Parathyroid adenoma (tissue), 2 donors: ENCODE results near the gene SCN4A.
A peak's percentile ranks its signal among the peaks of the same experiment; 100 is the strongest.
"Not testable (repeated sequence)": the region's sequence is repeated elsewhere in the genome, so short reads cannot be mapped to it uniquely, and the experiment has no call there.

ENCODE experiments used
- H2AFZ ChIP-seq: fragments of 300-600 bp; sonication (generic); one replicate; pipeline ENCODE4 v1.7.0; 2017; ENCODE audit warnings: antibody characterized with exemption, mild to moderate bottlenecking
- H3K27ac ChIP-seq: fragments of 300-600 bp; sonication (generic); one replicate; pipeline ENCODE4 v1.7.0; 2017
- H3K27me3 ChIP-seq: fragments of 300-600 bp; sonication (generic); one replicate; pipeline ENCODE4 v1.7.0; 2017; ENCODE audit warnings: low read length; ENCODE audit not compliant: control insufficient read depth, insufficient read depth
- H3K36me3 ChIP-seq: fragments of 300-600 bp; sonication (generic); one replicate; pipeline ENCODE4 v1.7.0; 2017; ENCODE audit warnings: low read length; ENCODE audit not compliant: control insufficient read depth, insufficient read depth
- H3K4me1 ChIP-seq: fragments of 300-600 bp; sonication (generic); one replicate; pipeline ENCODE4 v1.7.0; 2017; ENCODE audit warnings: control low read depth
- H3K4me2 ChIP-seq: fragments of 300-600 bp; sonication (generic); one replicate; pipeline ENCODE4 v1.7.0; 2017; ENCODE audit warnings: low read length
- H3K4me3 ChIP-seq: fragments of 300-600 bp; sonication (generic); one replicate; pipeline ENCODE4 v1.7.0; 2017; ENCODE audit warnings: low read depth, low read length
- H3K79me2 ChIP-seq: fragments of 300-600 bp; sonication (generic); one replicate; pipeline ENCODE4 v1.7.0; 2017; ENCODE audit warnings: control low read depth
- H3K9ac ChIP-seq: fragments of 300-600 bp; sonication (generic); one replicate; pipeline ENCODE4 v1.7.0; 2017; ENCODE audit warnings: mild to moderate bottlenecking
- H3K9me3 ChIP-seq: fragments of 300-600 bp; sonication (generic); one replicate; pipeline ENCODE4 v1.7.0; 2017; ENCODE audit warnings: low read length; ENCODE audit not compliant: control insufficient read depth
- TF ChIP-seq, protein P1 (sequence below): fragments of 300-600 bp; sonication (generic); IDR thresholded peaks from one replicate; pipeline ENCODE4 v1.7.0; 2017; ENCODE audit warnings: antibody characterized with exemption, mild to moderate bottlenecking
- donor health status: primary hyperparathyroidism.

Gene SCN4A

DNA sequence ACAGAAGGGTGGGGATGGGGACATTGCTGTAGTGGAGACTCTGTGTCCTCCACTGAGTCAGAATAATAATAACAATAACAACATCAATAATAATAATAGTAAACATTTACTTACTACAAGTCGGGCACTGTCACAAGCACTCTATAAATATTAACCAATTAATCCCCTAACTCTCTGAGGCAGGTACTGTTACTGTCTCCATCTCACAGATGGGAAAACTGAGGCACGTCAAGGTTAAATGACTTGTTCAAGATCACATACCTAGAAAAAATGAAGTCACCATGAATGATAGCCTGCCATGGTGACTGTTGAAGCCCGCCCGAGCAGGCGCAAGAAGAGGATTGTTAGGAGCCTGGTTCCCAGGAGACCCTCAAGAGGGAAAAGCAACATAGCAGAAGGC lies 35.6 kb upstream of the SCN4A start:
- Histone ChIP-seq H3K27ac (peak overlapping the region; percentile 29), H3K4me3 (no peak overlapping the region), H3K27me3 (no peaks in the 10 kb centered on the region), H3K9me3 (no peaks in the 10 kb centered on the region), H3K9ac (no peak overlapping the region), H2AFZ (no peak overlapping the region), H3K4me2 (no peak overlapping the region), H3K4me1 (no peaks in the 10 kb centered on the region), H3K79me2 (no peaks in the 10 kb centered on the region), H3K36me3 (no peaks in the 10 kb centered on the region)
- TF ChIP-seq, protein P1, sequence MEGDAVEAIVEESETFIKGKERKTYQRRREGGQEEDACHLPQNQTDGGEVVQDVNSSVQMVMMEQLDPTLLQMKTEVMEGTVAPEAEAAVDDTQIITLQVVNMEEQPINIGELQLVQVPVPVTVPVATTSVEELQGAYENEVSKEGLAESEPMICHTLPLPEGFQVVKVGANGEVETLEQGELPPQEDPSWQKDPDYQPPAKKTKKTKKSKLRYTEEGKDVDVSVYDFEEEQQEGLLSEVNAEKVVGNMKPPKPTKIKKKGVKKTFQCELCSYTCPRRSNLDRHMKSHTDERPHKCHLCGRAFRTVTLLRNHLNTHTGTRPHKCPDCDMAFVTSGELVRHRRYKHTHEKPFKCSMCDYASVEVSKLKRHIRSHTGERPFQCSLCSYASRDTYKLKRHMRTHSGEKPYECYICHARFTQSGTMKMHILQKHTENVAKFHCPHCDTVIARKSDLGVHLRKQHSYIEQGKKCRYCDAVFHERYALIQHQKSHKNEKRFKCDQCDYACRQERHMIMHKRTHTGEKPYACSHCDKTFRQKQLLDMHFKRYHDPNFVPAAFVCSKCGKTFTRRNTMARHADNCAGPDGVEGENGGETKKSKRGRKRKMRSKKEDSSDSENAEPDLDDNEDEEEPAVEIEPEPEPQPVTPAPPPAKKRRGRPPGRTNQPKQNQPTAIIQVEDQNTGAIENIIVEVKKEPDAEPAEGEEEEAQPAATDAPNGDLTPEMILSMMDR: no peak

DNA sequence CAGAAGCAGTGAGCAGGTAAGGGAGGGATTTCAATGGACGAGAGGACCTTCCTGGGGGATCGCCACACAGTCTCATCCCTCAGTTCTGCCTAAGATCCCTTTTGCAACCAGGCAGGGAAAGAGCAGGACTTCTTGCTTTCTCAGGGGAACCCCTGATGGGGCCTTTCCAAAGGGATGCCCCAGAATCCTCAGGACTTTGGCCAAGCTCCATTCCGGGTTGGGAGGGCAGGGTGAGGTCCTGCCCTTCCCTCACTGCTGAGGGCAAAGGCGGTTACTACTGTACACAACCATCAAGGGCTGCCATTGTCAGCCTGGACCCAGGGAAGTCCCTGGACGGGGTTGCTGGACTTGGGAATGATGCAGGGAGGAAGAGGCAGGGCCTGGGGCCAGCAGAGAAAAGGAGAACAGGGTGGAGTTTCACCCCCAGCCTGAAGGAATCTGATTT lies 35.1 kb upstream of the SCN4A start:
- no peak overlapping the region for H3K9ac ChIP-seq
- TF ChIP-seq, protein P1: no peak
- no peak overlapping the region for H3K4me2 ChIP-seq
- peak overlapping the region; percentile 29 for H3K27ac ChIP-seq
- no peaks in the 10 kb centered on the region for H3K36me3 ChIP-seq
- no peaks in the 10 kb centered on the region for H3K79me2 ChIP-seq
- H3K9me3 ChIP-seq: no peaks in the 10 kb centered on the region
- H2AFZ ChIP-seq: no peak overlapping the region
- no peaks in the 10 kb centered on the region for H3K4me1 ChIP-seq
- no peak overlapping the region for H3K4me3 ChIP-seq
- no peaks in the 10 kb centered on the region for H3K27me3 ChIP-seq

DNA sequence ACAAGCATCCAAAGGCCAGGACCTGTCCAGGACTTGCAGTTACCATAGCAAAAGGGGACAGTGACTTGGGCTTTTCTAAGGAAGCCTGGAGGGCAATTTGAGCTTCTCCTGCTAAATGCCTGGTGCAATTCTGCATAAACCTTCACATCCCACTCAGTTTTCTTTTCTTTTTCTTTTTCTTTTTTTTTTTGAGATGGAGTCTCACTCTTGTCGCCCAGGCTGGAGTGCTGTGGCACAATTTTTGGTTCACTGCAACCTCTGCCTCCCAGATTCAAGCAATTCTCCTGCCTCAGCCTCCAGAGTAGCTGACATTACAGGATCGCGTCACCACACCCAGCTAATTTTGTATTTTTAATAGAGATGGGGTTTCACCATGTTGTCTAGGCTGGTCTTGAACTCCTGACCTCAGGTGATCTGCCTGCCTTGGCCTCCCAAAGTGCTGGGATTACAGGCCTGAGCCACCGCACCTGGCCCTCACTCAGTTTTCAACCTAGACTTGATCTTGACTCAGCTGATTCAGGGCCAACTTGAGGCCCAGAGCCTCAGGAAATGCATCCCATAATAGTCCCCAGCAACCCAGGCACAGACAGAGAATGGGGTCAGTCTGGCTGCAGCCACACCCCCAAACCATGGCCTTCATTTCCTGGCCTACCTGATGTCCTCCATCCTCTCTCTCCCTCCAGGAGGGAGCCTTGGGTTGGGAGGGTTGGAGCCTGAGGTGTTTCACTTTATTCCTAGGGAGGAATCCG lies 34.5 kb upstream of the SCN4A start:
- not testable (repeated sequence) for H3K4me3 ChIP-seq, H3K9me3 ChIP-seq, H3K27me3 ChIP-seq, H3K79me2 ChIP-seq, H2AFZ ChIP-seq, H3K9ac ChIP-seq, H3K4me1 ChIP-seq, H3K36me3 ChIP-seq, H3K4me2 ChIP-seq
- H3K27ac ChIP-seq: peak overlapping the region; percentile 27

DNA sequence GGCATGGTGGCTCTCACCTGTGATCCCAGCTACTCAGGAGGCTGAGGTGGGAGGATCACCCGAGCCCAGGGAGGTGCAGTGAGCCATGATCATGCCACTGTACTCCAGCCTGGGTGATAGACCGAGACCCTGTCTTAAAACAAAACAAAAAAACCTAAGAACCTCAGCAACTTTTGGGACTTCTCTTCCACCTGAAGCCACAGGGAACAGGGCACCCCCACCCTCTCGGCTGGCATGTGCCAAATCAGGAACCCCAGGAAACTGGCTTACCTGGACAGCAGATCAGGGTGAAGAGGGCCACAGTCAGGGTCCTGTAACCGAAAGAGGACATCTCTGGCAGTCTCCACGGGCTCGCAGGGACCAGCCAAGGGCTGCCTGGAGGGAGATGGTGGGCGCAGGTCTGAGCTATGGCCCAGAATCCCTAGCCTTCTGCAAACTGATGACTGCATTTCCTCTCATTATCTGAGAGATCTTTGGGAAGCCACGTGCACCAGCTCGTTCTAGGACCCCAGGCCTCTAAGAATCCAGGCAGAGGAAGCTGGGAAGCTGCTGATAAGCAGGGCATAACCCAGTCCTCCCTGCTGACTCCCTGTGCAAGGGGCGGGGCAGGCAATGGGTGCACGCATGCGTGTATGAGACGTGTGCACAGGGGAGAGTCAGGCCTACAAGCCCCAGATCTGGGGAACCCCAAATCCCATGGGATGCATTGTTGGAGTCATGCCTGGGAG lies 33.8 kb upstream of the SCN4A start:
- H3K4me3 ChIP-seq: no peak overlapping the region
- no peak overlapping the region for H3K9ac ChIP-seq

DNA sequence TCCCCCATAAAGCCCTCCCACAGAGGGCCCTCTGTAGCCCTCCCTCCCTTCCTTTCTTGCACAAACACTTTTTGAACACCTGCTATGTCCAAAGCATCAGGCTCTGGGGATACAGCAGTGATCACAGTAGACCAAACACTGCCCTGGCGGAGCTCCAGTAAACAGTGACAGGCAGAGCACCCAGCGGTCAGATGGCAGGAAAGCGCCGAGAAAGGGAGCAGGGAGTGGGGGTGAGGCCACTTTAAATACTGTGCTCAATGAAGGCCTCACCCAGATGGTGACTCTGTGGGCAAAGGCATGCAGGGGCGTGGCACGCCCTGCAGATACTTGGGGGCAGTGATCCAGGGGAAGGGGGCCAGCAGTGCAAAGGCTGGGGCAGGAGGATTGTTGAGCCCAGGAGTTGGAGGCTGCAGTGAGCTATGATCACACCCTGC lies 33.0 kb upstream of the SCN4A start:
- H3K36me3 ChIP-seq: no peaks in the 10 kb centered on the region
- no peaks in the 10 kb centered on the region for H3K27me3 ChIP-seq
- H3K4me1 ChIP-seq: no peaks in the 10 kb centered on the region
- TF ChIP-seq, protein P1: no peak
- no peaks in the 10 kb centered on the region for H3K9me3 ChIP-seq
- H3K27ac ChIP-seq: peak overlapping the region; percentile 8
- H3K9ac ChIP-seq: no peak overlapping the region
- no peak overlapping the region for H2AFZ ChIP-seq
- H3K4me2 ChIP-seq: no peak overlapping the region
- no peaks in the 10 kb centered on the region for H3K79me2 ChIP-seq
- no peak overlapping the region for H3K4me3 ChIP-seq

More for the DNA sequence above, 33.8 kb upstream of the SCN4A start:
- H3K9me3 ChIP-seq: no peaks in the 10 kb centered on the region
- no peak overlapping the region for H3K4me2 ChIP-seq
- H3K27ac ChIP-seq: peak overlapping the region; percentile 36
- TF ChIP-seq, protein P1: no peak
- no peaks in the 10 kb centered on the region for H3K79me2 ChIP-seq
- H3K27me3 ChIP-seq: no peaks in the 10 kb centered on the region
- H2AFZ ChIP-seq: no peak overlapping the region
- no peaks in the 10 kb centered on the region for H3K36me3 ChIP-seq
- no peaks in the 10 kb centered on the region for H3K4me1 ChIP-seq
